Activated CD4-positive, alpha-beta T cell treated with anti-CD3 and anti-CD28 coated beads, Interleukin-2, amount 10 ng/mL, durations not matched to agents 7 days and 5 days (primary cell): Measurements from ENCODE around the gene UBXN4. TPM values are rescaled to one million over a fixed set of nuclear protein-coding genes. Genes with fewer than 3 reads are reported as not detected.
A peak's percentile ranks its signal among the peaks of the same experiment; 100 is the strongest.
"Not testable (repeated sequence)": the region's sequence is repeated elsewhere in the genome, so short reads cannot be mapped to it uniquely, and the experiment has no call there.

ENCODE experiments used
- CTCF ChIA-PET: fragments of 350-600 bp; sonication (Branson Sonifier 250); formaldehyde crosslinking; loops from one replicate; lab custom pipeline; 2021; ENCODE audit warnings: antibody characterized with exemption; lab: Charles Lee
- POLR2A ChIA-PET: fragments of 350-600 bp; sonication (Branson Sonifier 250); formaldehyde crosslinking; loops from one replicate; lab custom pipeline; 2021; ENCODE audit warnings: antibody characterized with exemption; lab: Charles Lee
- DNase-seq: peaks from one replicate; pipeline ENCODE4 v3.0.0-alpha.2; 2020
- H3K27ac Mint-ChIP-seq: one replicate; pipeline ENCODE4 v1.8.0; 2021; ENCODE audit warnings: mild to moderate bottlenecking, moderate library complexity, mixed read lengths
- H3K27me3 Mint-ChIP-seq: one replicate; pipeline ENCODE4 v1.8.0; 2021; ENCODE audit warnings: mixed read lengths
- H3K36me3 Mint-ChIP-seq: one replicate; pipeline ENCODE4 v1.8.0; 2021; ENCODE audit warnings: low read depth, mixed read lengths
- H3K4me1 Mint-ChIP-seq: one replicate; pipeline ENCODE4 v1.8.0; 2021; ENCODE audit warnings: mixed read lengths
- H3K4me3 Mint-ChIP-seq: one replicate; pipeline ENCODE4 v1.8.0; 2021; ENCODE audit warnings: mild to moderate bottlenecking, moderate library complexity, mixed read lengths
- H3K9me3 Mint-ChIP-seq: one replicate; pipeline ENCODE4 v1.8.0; 2021; ENCODE audit warnings: mixed read lengths
- total RNA-seq, 2 experiments: library from RNA; stranded (reverse); gene quantifications; one replicate each; pipeline ENCODE4 v1.2.3, GENCODE V29; 2021

UBXN4 gene
- 100 to 1,000 TPM in 1 of 2 experiments, 10 to 100 TPM in 1; 98.1 to 116 TPM for total RNA-seq

- Mint-ChIP-seq H3K4me3 (peak within 1 kb of the TSS; percentile 95), H3K36me3 (peaks cover 30% of the 10 kb centered on the region), H3K27me3 (no peaks in the 10 kb centered on the region), H3K27ac (peak within 1 kb of the TSS; percentile 99), H3K9me3 (peaks cover 2% of the 10 kb centered on the region), H3K4me1 (peaks cover 25% of the 10 kb centered on the region)
- ChIA-PET CTCF (interaction anchor here (0.9 to 2.8 kb wide), 5 partner anchors 9 to 643 kb away, joined by 3 to 13 read pairs (median 3); no protein-coding TSS in a partner anchor), POLR2A (interaction anchor here (1.0 kb wide), 1 partner anchor 134 kb away, joined by 3 read pairs; no protein-coding TSS in a partner anchor)
- DNase-seq = peak; percentile 97
Measured at GRCh38 chr2:135741395-135742324, at the start of gene UBXN4. UBXN4 (plus strand) TSS chr2:135741855; CDS start chr2:135741930, 75 bp downstream.

GRCh38 chr2:135694711-135695110 is 46.9 kb upstream of the UBXN4 start:
- ChIA-PET CTCF (interaction anchor here (0.6 kb wide), 1 partner anchor 117 kb away, joined by 6 read pairs; no protein-coding TSS in a partner anchor), POLR2A (no interaction called here)
- Mint-ChIP-seq H3K27ac (no peak overlapping the region), H3K4me1 (peaks cover 24% of the 10 kb centered on the region), H3K4me3 (no peak overlapping the region), H3K9me3 (no peaks in the 10 kb centered on the region), H3K27me3 (no peaks in the 10 kb centered on the region), H3K36me3 (peaks cover 23% of the 10 kb centered on the region)
- DNase-seq = no peak

GRCh38 chr2:135698838-135699237 is 42.8 kb upstream of the UBXN4 start:
- no peaks in the 10 kb centered on the region for H3K27me3 Mint-ChIP-seq
- H3K4me3 Mint-ChIP-seq = no peak overlapping the region
- H3K9me3 Mint-ChIP-seq = no peaks in the 10 kb centered on the region
- DNase-seq = no peak
- CTCF ChIA-PET = no interaction called here
- POLR2A ChIA-PET = no interaction called here
- no peak overlapping the region for H3K27ac Mint-ChIP-seq
- peaks cover 3% of the 10 kb centered on the region for H3K4me1 Mint-ChIP-seq
- peaks cover 14% of the 10 kb centered on the region for H3K36me3 Mint-ChIP-seq

GRCh38 chr2:135701442-135701841 is 40.2 kb upstream of the UBXN4 start:
- H3K36me3 Mint-ChIP-seq = no peaks in the 10 kb centered on the region
- no peaks in the 10 kb centered on the region for H3K27me3 Mint-ChIP-seq
- CTCF ChIA-PET = interaction anchor here (1.5 kb wide), 1 partner anchor 8 kb away, joined by 6 read pairs; no protein-coding TSS in a partner anchor
- DNase-seq = no peak
- POLR2A ChIA-PET = no interaction called here
- H3K9me3 Mint-ChIP-seq = no peaks in the 10 kb centered on the region
- H3K4me3 Mint-ChIP-seq = no peak overlapping the region
- no peak overlapping the region for H3K27ac Mint-ChIP-seq
- H3K4me1 Mint-ChIP-seq = no peaks in the 10 kb centered on the region

- Mint-ChIP-seq H3K27me3 (no peaks in the 10 kb centered on the region), H3K4me1 (no peaks in the 10 kb centered on the region), H3K27ac (no peak overlapping the region), H3K9me3 (no peaks in the 10 kb centered on the region), H3K4me3 (no peak overlapping the region), H3K36me3 (no peaks in the 10 kb centered on the region)
- no peak for DNase-seq
- POLR2A ChIA-PET = no interaction called here
- CTCF ChIA-PET = interaction anchor here (1.4 kb wide), 1 partner anchor 699 kb away, joined by 3 read pairs; no protein-coding TSS in a partner anchor
Measured at GRCh38 chr2:135703300-135703699, 38.4 kb upstream of the UBXN4 start.

- DNase-seq, H3K9me3 Mint-ChIP-seq, H3K36me3 Mint-ChIP-seq, H3K4me3 Mint-ChIP-seq, H3K4me1 Mint-ChIP-seq, H3K27me3 Mint-ChIP-seq, POLR2A ChIA-PET, H3K27ac Mint-ChIP-seq: not testable (repeated sequence)
- CTCF ChIA-PET = interaction anchor here (0.7 to 1.4 kb wide), 2 partner anchors 700 to 1272 kb away, joined by 3 to 4 read pairs; no protein-coding TSS in a partner anchor
Measured at GRCh38 chr2:135704075-135704474, 37.6 kb upstream of the UBXN4 start.

GRCh38 chr2:135708159-135708558 is 33.5 kb upstream of the UBXN4 start:
- CTCF ChIA-PET = interaction anchor here (0.6 to 2.6 kb wide), 2 partner anchors 232 to 704 kb away, joined by 5 to 16 read pairs; no protein-coding TSS in a partner anchor
- Mint-ChIP-seq H3K27me3 (no peaks in the 10 kb centered on the region), H3K4me3 (no peak overlapping the region), H3K27ac (no peak overlapping the region), H3K9me3 (no peaks in the 10 kb centered on the region), H3K4me1 (peaks cover 2% of the 10 kb centered on the region), H3K36me3 (peaks cover 6% of the 10 kb centered on the region)
- no peak for DNase-seq
- POLR2A ChIA-PET = no interaction called here

GRCh38 chr2:135709992-135710391 is 31.7 kb upstream of the UBXN4 start:
- Mint-ChIP-seq H3K4me1 (peaks cover 2% of the 10 kb centered on the region), H3K27me3 (no peaks in the 10 kb centered on the region), H3K36me3 (peaks cover 12% of the 10 kb centered on the region), H3K27ac (no peak overlapping the region), H3K9me3 (no peaks in the 10 kb centered on the region), H3K4me3 (no peak overlapping the region)
- ChIA-PET CTCF (interaction anchor here (0.7 to 2.6 kb wide), 12 partner anchors 9 to 706 kb away, joined by 3 to 16 read pairs (median 4); no protein-coding TSS in a partner anchor), POLR2A (no interaction called here)
- peak; percentile 77 for DNase-seq

- H3K4me1 Mint-ChIP-seq, CTCF ChIA-PET, DNase-seq, POLR2A ChIA-PET, H3K9me3 Mint-ChIP-seq, H3K27me3 Mint-ChIP-seq, H3K27ac Mint-ChIP-seq, H3K4me3 Mint-ChIP-seq: not testable (repeated sequence)
- peaks cover 19% of the 10 kb centered on the region for H3K36me3 Mint-ChIP-seq
Measured at GRCh38 chr2:135715086-135715485, 26.6 kb upstream of the UBXN4 start.

GRCh38 chr2:135728064-135728743 is 13.5 kb upstream of the UBXN4 start:
- Mint-ChIP-seq H3K27me3 (no peaks in the 10 kb centered on the region), H3K4me1 (peaks cover 5% of the 10 kb centered on the region), H3K36me3 (peaks cover 22% of the 10 kb centered on the region), H3K4me3 (no peak overlapping the region), H3K27ac (no peak overlapping the region), H3K9me3 (no peaks in the 10 kb centered on the region)
- DNase-seq = no peak
- CTCF ChIA-PET = interaction anchor here (0.6 kb wide), 1 partner anchor 707 kb away, joined by 5 read pairs; no protein-coding TSS in a partner anchor
- POLR2A ChIA-PET = no interaction called here

- ChIA-PET POLR2A (no interaction called here), CTCF (interaction anchor here (1.4 kb wide), 1 partner anchor 9 kb away, joined by 3 read pairs; the partner anchor contains the start of gene UBXN4)
- no peak overlapping the region for H3K27ac Mint-ChIP-seq
- DNase-seq = no peak
- no peak overlapping the region for H3K4me3 Mint-ChIP-seq
- no peaks in the 10 kb centered on the region for H3K27me3 Mint-ChIP-seq
- peaks cover 8% of the 10 kb centered on the region for H3K4me1 Mint-ChIP-seq
- no peaks in the 10 kb centered on the region for H3K9me3 Mint-ChIP-seq
- no peaks in the 10 kb centered on the region for H3K36me3 Mint-ChIP-seq
Measured at GRCh38 chr2:135732561-135732960, 9.1 kb upstream of the UBXN4 start.

- Mint-ChIP-seq H3K4me1 (peaks cover 8% of the 10 kb centered on the region), H3K36me3 (no peaks in the 10 kb centered on the region), H3K27ac (no peak overlapping the region), H3K4me3 (no peak overlapping the region), H3K27me3 (no peaks in the 10 kb centered on the region), H3K9me3 (no peaks in the 10 kb centered on the region)
- CTCF ChIA-PET = interaction anchor here (1.4 kb wide), 1 partner anchor 8 kb away, joined by 3 read pairs; the partner anchor contains the start of gene UBXN4
- DNase-seq = no peak
- POLR2A ChIA-PET = no interaction called here
Measured at GRCh38 chr2:135733045-135733444, 8.6 kb upstream of the UBXN4 start.
